K562 (cell line): ENCODE results near the gene HOXC4.

ENCODE experiments used
- CHD1 ChIP-seq: fragments of 200-600 bp; sonication (generic); IDR thresholded peaks from one replicate; pipeline ENCODE4 v1.6.1; 2012; ENCODE audit warnings: mild to moderate bottlenecking, moderate library complexity, low read length, inconsistent platforms
- CTCF ChIP-seq, 3 experiments: IDR thresholded peaks in 2 of 3; conservative IDR thresholded peaks in 1 of 3; 2 replicates each; pipeline ENCODE4 v1.5.1; 2011 to 2012; ENCODE audit warnings: low read length in 3 of 3, mild to moderate bottlenecking in 3 of 3, control low read depth in 2 of 3, improper control_type of control experiment in 1 of 3, inconsistent platforms in 1 of 3, low read depth in 1 of 3, mixed read lengths in 1 of 3, moderate library complexity in 1 of 3; ENCODE audit not compliant: insufficient read depth in 2 of 3
- E2F1 ChIP-seq: sonication (generic); formaldehyde crosslinking; IDR thresholded peaks from 2 replicates; pipeline ENCODE4 v1.8.1; 2023; ENCODE audit warnings: mild to moderate bottlenecking, missing genetic modification reagents, moderate library complexity
- HEY1 ChIP-seq: fragments of 250-450 bp; sonication (Bioruptor Pico); IDR thresholded peaks from 2 replicates; pipeline ENCODE4 v1.5.0; 2020; ENCODE audit warnings: mild to moderate bottlenecking, moderate library complexity, borderline replicate concordance
- NFIC ChIP-seq: fragments of 450-650 bp; IDR thresholded peaks from 2 replicates; pipeline ENCODE4 v1.6.1; 2017; ENCODE audit warnings: mild to moderate bottlenecking, inconsistent platforms
- RBBP5 ChIP-seq: fragments of 200-600 bp; sonication (generic); IDR thresholded peaks from 2 replicates; pipeline ENCODE4 v1.6.1; 2012; ENCODE audit warnings: borderline replicate concordance, mild to moderate bottlenecking, low read length, control low read depth, inconsistent platforms; ENCODE audit not compliant: insufficient read depth, poor library complexity, severe bottlenecking
- SLC30A9 ChIP-seq: fragments of 250-450 bp; sonication (Bioruptor Pico); IDR thresholded peaks from 2 replicates; pipeline ENCODE4 v1.8.0; 2022; ENCODE audit warnings: mild to moderate bottlenecking, moderate library complexity
- ZNF282 ChIP-seq: sonication (generic); formaldehyde crosslinking; IDR thresholded peaks from 2 replicates; pipeline ENCODE4 v1.8.1; 2023; ENCODE audit warnings: missing genetic modification reagents

GRCh38 chr12:54047964-54048303, 5.7 kb upstream of the HOXC4 start:
- TF ChIP-seq ZNF282 (CRISPR knock-in tag) = no peak
- TF ChIP-seq CTCF (IDR thresholded peaks at IDR 0.05 in 2 of 3, conservative IDR thresholded peaks at IDR 0.05 in 1 of 3; ENCODE audit: insufficient read depth in 2 of 3, low read depth in 1 of 3, low read length in 3 of 3) = no peak
- TF ChIP-seq SLC30A9 (CRISPR knock-in tag) = no peak
- TF ChIP-seq NFIC = no peak
- no peak for TF ChIP-seq CHD1
- no peak for TF ChIP-seq E2F1 (CRISPR knock-in tag)
- no peak for TF ChIP-seq RBBP5
- no peak for TF ChIP-seq HEY1 (CRISPR knock-in tag)
